ENCODE measurements around the gene PRKN. TPM values are rescaled to one million over a fixed set of nuclear protein-coding genes. Genes with fewer than 3 reads are reported as not detected.

The PRKN gene
- total and polyA plus RNA-seq, 2 experiments from 2014 or later = 1.2 to 2.3 TPM

GRCh38 chr6:162063666-162064065, 663.9 kb downstream of the PRKN start:
- Histone ChIP-seq H3K4me3 (no peak overlapping the region), H3K27ac (no peak overlapping the region), H3K4me1 (ENCODE audit: insufficient read depth) (no peaks in the 10 kb centered on the region), H3K4me2 (ENCODE audit: unreplicated experiment) (no peak overlapping the region), H3F3A (ENCODE audit: insufficient read depth) (no peaks in the 10 kb centered on the region), H3K36me3 (ENCODE audit: low read depth) (no peaks in the 10 kb centered on the region), H3K27me3 (replicated peaks; ENCODE audit: insufficient read depth) (no peaks in the 10 kb centered on the region), H4K20me1 (ENCODE audit: insufficient read depth) (no peaks in the 10 kb centered on the region), H3K9me3 (ENCODE audit: low read depth) (no peaks in the 10 kb centered on the region), H3K9me2 (ENCODE audit: insufficient read depth) (no peaks in the 10 kb centered on the region), H3K79me2 (ENCODE audit: insufficient read depth) (no peaks in the 10 kb centered on the region), H3K9ac (no peak overlapping the region), H2AFZ (no peak overlapping the region)
- in situ Hi-C loops (cut with MboI) = no loop called here
- TF ChIP-seq EZH2phosphoT487 (IDR thresholded peaks at IDR 0.05; ENCODE audit: insufficient read depth, low read depth) (no peak), EZH2 (IDR thresholded peaks at IDR 0.05; ENCODE audit: insufficient read depth, poor library complexity, severe bottlenecking) (no peak)
- 91 to 92% methylated on average over 9 of the region's 9 CpGs for WGBS, 2 experiments (ENCODE audit: low coverage in 1 of 2, low lambda C conversion rate in 2 of 2, missing lambda C conversion rate in 2 of 2)
- DNase-seq = no peak

- H3K27ac ChIP-seq = no peak overlapping the region
- H2AFZ ChIP-seq = no peak overlapping the region
Measured at GRCh38 chr6:162058281-162058875, 669.2 kb downstream of the PRKN start.

GRCh38 chr6:162056745-162057144, 670.8 kb downstream of the PRKN start:
- in situ Hi-C loops (cut with MboI) = no loop called here
- DNase-seq = peak; percentile 81

More at GRCh38 chr6:162058281-162058875, 669.2 kb downstream of the PRKN start:
- no peaks in the 10 kb centered on the region for H3K9me2 ChIP-seq (ENCODE audit: insufficient read depth)
- H3K4me1 ChIP-seq (ENCODE audit: insufficient read depth) = peaks cover 11% of the 10 kb centered on the region
- no peak overlapping the region for H3K4me3 ChIP-seq
- no peak overlapping the region for H3K9ac ChIP-seq
- no peaks in the 10 kb centered on the region for H3K79me2 ChIP-seq (ENCODE audit: insufficient read depth)
- no peaks in the 10 kb centered on the region for H3F3A ChIP-seq (ENCODE audit: insufficient read depth)
- in situ Hi-C loops (cut with MboI) = no loop called here
- H3K36me3 ChIP-seq (ENCODE audit: low read depth) = no peaks in the 10 kb centered on the region
- no peak for TF ChIP-seq EZH2 (IDR thresholded peaks at IDR 0.05; ENCODE audit: insufficient read depth, poor library complexity, severe bottlenecking)
- no peak for TF ChIP-seq EZH2phosphoT487 (IDR thresholded peaks at IDR 0.05; ENCODE audit: insufficient read depth, low read depth)
- peak; percentile 1 for DNase-seq
- no peaks in the 10 kb centered on the region for H3K27me3 ChIP-seq (replicated peaks; ENCODE audit: insufficient read depth)
- 89 to 94% methylated on average over 11 of the region's 11 CpGs for WGBS, 2 experiments (ENCODE audit: low coverage in 1 of 2, low lambda C conversion rate in 2 of 2, missing lambda C conversion rate in 2 of 2)
- H3K9me3 ChIP-seq (ENCODE audit: low read depth) = no peaks in the 10 kb centered on the region
- H4K20me1 ChIP-seq (ENCODE audit: insufficient read depth) = no peaks in the 10 kb centered on the region
- H3K4me2 ChIP-seq (ENCODE audit: unreplicated experiment) = no peak overlapping the region

GRCh38 chr6:162056061-162056460, 671.5 kb downstream of the PRKN start:
- H2AFZ ChIP-seq = peak overlapping the region; percentile 73; the same call in 1 of the 2 replicates
- no peak overlapping the region for H3K9ac ChIP-seq
- no peaks in the 10 kb centered on the region for H3K9me2 ChIP-seq (ENCODE audit: insufficient read depth)
- H3K27me3 ChIP-seq (replicated peaks; ENCODE audit: insufficient read depth) = no peaks in the 10 kb centered on the region
- no peaks in the 10 kb centered on the region for H3K36me3 ChIP-seq (ENCODE audit: low read depth)
- H3K4me1 ChIP-seq (ENCODE audit: insufficient read depth) = peaks cover 11% of the 10 kb centered on the region
- no peaks in the 10 kb centered on the region for H3K79me2 ChIP-seq (ENCODE audit: insufficient read depth)
- peak overlapping the region; percentile 80 for H3K4me2 ChIP-seq (ENCODE audit: unreplicated experiment)
- DNase-seq = no peak
- in situ Hi-C loops (cut with MboI) = no loop called here
- WGBS, 2 experiments (ENCODE audit: low coverage in 1 of 2, low lambda C conversion rate in 2 of 2, missing lambda C conversion rate in 2 of 2) = 95 to 97% methylated on average over 11 of the region's 11 CpGs
- no peaks in the 10 kb centered on the region for H3K9me3 ChIP-seq (ENCODE audit: low read depth)
- H4K20me1 ChIP-seq (ENCODE audit: insufficient read depth) = no peaks in the 10 kb centered on the region
- H3K27ac ChIP-seq = no peak overlapping the region
- no peaks in the 10 kb centered on the region for H3F3A ChIP-seq (ENCODE audit: insufficient read depth)
- TF ChIP-seq EZH2 (IDR thresholded peaks at IDR 0.05; ENCODE audit: insufficient read depth, poor library complexity, severe bottlenecking) = no peak
- TF ChIP-seq EZH2phosphoT487 (IDR thresholded peaks at IDR 0.05; ENCODE audit: insufficient read depth, low read depth) = no peak
- no peak overlapping the region; the same call in 1 of the 2 replicates for H3K4me3 ChIP-seq

More at GRCh38 chr6:162056745-162057144, 670.8 kb downstream of the PRKN start:
- Histone ChIP-seq H3K36me3 (ENCODE audit: low read depth) (no peaks in the 10 kb centered on the region), H2AFZ (peak overlapping the region; percentile 73), H3K4me2 (ENCODE audit: unreplicated experiment) (peak overlapping the region; percentile 80), H3K4me3 (peak overlapping the region; percentile 41), H3K27ac (peak overlapping the region; percentile 21), H3K27me3 (replicated peaks; ENCODE audit: insufficient read depth) (no peaks in the 10 kb centered on the region), H4K20me1 (ENCODE audit: insufficient read depth) (no peaks in the 10 kb centered on the region), H3K79me2 (ENCODE audit: insufficient read depth) (no peaks in the 10 kb centered on the region), H3K9ac (peak overlapping the region; percentile 44; the same call in 1 of the 2 replicates), H3K9me3 (ENCODE audit: low read depth) (no peaks in the 10 kb centered on the region), H3K4me1 (ENCODE audit: insufficient read depth) (peaks cover 11% of the 10 kb centered on the region), H3F3A (ENCODE audit: insufficient read depth) (no peaks in the 10 kb centered on the region), H3K9me2 (ENCODE audit: insufficient read depth) (no peaks in the 10 kb centered on the region)
- no peak for TF ChIP-seq EZH2phosphoT487 (IDR thresholded peaks at IDR 0.05; ENCODE audit: insufficient read depth, low read depth)
- no peak for TF ChIP-seq EZH2 (IDR thresholded peaks at IDR 0.05; ENCODE audit: insufficient read depth, poor library complexity, severe bottlenecking)
- WGBS, 2 experiments (ENCODE audit: low coverage in 1 of 2, low lambda C conversion rate in 2 of 2, missing lambda C conversion rate in 2 of 2) = 6 to 11% methylated on average over 8 of the region's 8 CpGs
